GM10248 (cell line): ENCODE measurements around the gene PITPNC1.

Experiments
- CTCF ChIA-PET: fragments of 300-600 bp; sonication (Branson Sonifier 250); formaldehyde crosslinking; extraction: SDS; loops from one replicate; lab custom pipeline; 2021; ENCODE audit warnings: antibody characterized with exemption; lab: Yijun Ruan, JAX
- POLR2A ChIA-PET: fragments of 350-650 bp; sonication (Branson Sonifier 250); formaldehyde crosslinking; extraction: SDS; loops from one replicate; lab custom pipeline; 2020; ENCODE audit warnings: antibody characterized with exemption; lab: Yijun Ruan, JAX
- DNase-seq: peaks from one replicate; pipeline ENCODE4 v3.0.0; 2012; ENCODE audit errors: extremely low spot score
- TF ChIP-seq, protein P1 (sequence below): IDR thresholded peaks from 2 replicates; pipeline ENCODE4 v1.5.1; 2012; ENCODE audit warnings: mild to moderate bottlenecking, low read depth; ENCODE audit errors: extremely low read depth, missing control alignments, control extremely low read depth

The PITPNC1 gene

GRCh38 chr17:67676305-67676704 lies 299.2 kb downstream of the PITPNC1 start:
- POLR2A ChIA-PET, result no interaction called here
- no peak for DNase-seq
- CTCF ChIA-PET, result interaction anchor here (1.1 to 1.6 kb wide), 5 partner anchors 8 to 290 kb away, joined by 3 to 6 read pairs (median 3); no protein-coding TSS in a partner anchor
- TF ChIP-seq, protein P1, sequence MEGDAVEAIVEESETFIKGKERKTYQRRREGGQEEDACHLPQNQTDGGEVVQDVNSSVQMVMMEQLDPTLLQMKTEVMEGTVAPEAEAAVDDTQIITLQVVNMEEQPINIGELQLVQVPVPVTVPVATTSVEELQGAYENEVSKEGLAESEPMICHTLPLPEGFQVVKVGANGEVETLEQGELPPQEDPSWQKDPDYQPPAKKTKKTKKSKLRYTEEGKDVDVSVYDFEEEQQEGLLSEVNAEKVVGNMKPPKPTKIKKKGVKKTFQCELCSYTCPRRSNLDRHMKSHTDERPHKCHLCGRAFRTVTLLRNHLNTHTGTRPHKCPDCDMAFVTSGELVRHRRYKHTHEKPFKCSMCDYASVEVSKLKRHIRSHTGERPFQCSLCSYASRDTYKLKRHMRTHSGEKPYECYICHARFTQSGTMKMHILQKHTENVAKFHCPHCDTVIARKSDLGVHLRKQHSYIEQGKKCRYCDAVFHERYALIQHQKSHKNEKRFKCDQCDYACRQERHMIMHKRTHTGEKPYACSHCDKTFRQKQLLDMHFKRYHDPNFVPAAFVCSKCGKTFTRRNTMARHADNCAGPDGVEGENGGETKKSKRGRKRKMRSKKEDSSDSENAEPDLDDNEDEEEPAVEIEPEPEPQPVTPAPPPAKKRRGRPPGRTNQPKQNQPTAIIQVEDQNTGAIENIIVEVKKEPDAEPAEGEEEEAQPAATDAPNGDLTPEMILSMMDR, result no peak

DNA sequence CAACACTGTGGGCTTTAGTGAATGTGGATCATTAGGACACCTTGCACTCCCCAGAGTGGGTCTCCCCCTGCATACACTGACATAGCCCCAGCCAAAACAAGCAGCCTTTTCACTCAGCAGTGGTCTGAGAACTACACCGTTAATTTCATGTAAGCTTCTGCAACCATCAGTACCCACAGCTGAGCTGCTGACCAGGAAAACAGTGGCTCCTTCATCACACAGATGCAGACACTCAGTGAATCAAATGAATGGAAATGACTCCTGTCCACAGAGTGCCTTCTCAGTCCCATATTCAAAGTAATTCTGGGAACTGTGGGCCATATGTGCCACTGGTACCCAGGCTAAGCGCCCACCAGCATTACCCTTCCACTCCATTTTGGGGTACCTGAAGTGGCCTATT lies 301.3 kb downstream of the PITPNC1 start:
- TF ChIP-seq, protein P1, result no peak
- DNase-seq, result no peak
- POLR2A ChIA-PET, result no interaction called here
- CTCF ChIA-PET, result interaction anchor here (1.4 to 2.0 kb wide), 3 partner anchors 12 to 300 kb away, joined by 3 to 9 read pairs (median 5); no protein-coding TSS in a partner anchor

DNA sequence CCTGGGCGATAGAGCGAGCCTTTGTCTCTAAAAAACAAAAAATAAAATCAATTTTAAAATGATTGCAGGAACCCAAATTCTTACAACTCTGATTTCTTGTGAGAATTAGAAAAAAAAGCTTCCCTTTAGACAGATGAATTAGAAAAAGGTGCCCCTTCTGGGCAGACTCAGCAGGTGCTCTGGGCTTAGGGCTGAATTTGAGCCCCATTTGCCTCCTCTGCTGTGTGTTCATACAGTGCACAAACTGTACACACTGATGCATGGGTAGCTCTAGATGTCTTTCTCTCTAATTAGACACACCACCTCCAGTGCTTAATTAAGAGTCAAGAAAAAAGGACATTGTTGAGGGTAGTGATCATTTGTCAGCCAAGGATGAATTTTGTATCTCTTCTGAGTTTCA lies 302.1 kb downstream of the PITPNC1 start:
- DNase-seq, result no peak
- TF ChIP-seq, protein P1, result peak; percentile 17
- ChIA-PET CTCF (interaction anchor here (1.1 to 2.0 kb wide), 3 partner anchors 9 to 12 kb away, joined by 3 to 9 read pairs (median 4); no protein-coding TSS in a partner anchor), POLR2A (no interaction called here)

- POLR2A ChIA-PET, result no interaction called here
- no peak for DNase-seq
- TF ChIP-seq, protein P1, result no peak
- CTCF ChIA-PET, result interaction anchor here (1.1 to 2.0 kb wide), 3 partner anchors 9 to 12 kb away, joined by 3 to 9 read pairs (median 4); no protein-coding TSS in a partner anchor
Observed at GRCh38 chr17:67679721-67680120, 302.6 kb downstream of the PITPNC1 start.

GRCh38 chr17:67680445-67681224 lies 303.6 kb downstream of the PITPNC1 start:
- POLR2A ChIA-PET, result no interaction called here
- TF ChIP-seq, protein P1, result no peak
- CTCF ChIA-PET, result interaction anchor here (1.3 to 1.5 kb wide), 2 partner anchors 9 to 305 kb away, joined by 3 to 5 read pairs; no protein-coding TSS in a partner anchor
- no peak for DNase-seq

- ChIA-PET POLR2A (interaction anchor here (0.7 kb wide), 1 partner anchor 17 kb away, joined by 4 read pairs; no protein-coding TSS in a partner anchor), CTCF (interaction anchor here (1.1 to 1.5 kb wide), 3 partner anchors 16 to 307 kb away, joined by 3 to 5 read pairs (median 4); no protein-coding TSS in a partner anchor)
- DNase-seq, result no peak
- TF ChIP-seq, protein P1, result no peak
Observed at GRCh38 chr17:67682196-67682595, 305.1 kb downstream of the PITPNC1 start.
